ENCODE measurements around the gene YIF1A.

YIF1A gene

GRCh38 chr11:66288671-66289547, at the start of gene YIF1A:
TSS of gene YIF1A (minus strand) at chr11:66289143. CDS start at chr11:66288985, 158 bp downstream.
- no peak for TF ChIP-seq CTCF (IDR thresholded peaks at IDR 0.05; ENCODE audit: low read depth, low read length)
- H3K4me3 ChIP-seq (ENCODE audit: low read depth, low read length): peak within 1 kb of the TSS; percentile 91

GRCh38 chr11:66337103-66337899, 48.4 kb upstream of the YIF1A start:
- TF ChIP-seq CTCF (IDR thresholded peaks at IDR 0.05; ENCODE audit: low read depth, low read length): no peak
- no peak overlapping the region for H3K4me3 ChIP-seq (ENCODE audit: low read depth, low read length)

- TF ChIP-seq CTCF (IDR thresholded peaks at IDR 0.05; ENCODE audit: low read depth, low read length): 0 out of 2 replicates have a peak, but pooled peaks have one; percentile 6
- peak within 1 kb of the TSS; percentile 87 for H3K4me3 ChIP-seq (ENCODE audit: low read depth, low read length)
Measured at GRCh38 chr11:66336234-66337102, 47.5 kb upstream of the YIF1A start, which contains the start of gene RIN1. TSS of gene RIN1 (minus strand) at chr11:66336434. CDS start at chr11:66336402, 32 bp downstream.

GRCh38 chr11:66335531-66336233, 46.7 kb upstream of the YIF1A start:
- TF ChIP-seq CTCF (IDR thresholded peaks at IDR 0.05; ENCODE audit: low read depth, low read length): no peak
- H3K4me3 ChIP-seq (ENCODE audit: low read depth, low read length): peak overlapping the region; percentile 87

GRCh38 chr11:66334605-66335442, 45.9 kb upstream of the YIF1A start:
- H3K4me3 ChIP-seq (ENCODE audit: low read depth, low read length): peak overlapping the region; percentile 87
- no peak for TF ChIP-seq CTCF (IDR thresholded peaks at IDR 0.05; ENCODE audit: low read depth, low read length)

Data from WI38 (cell line).